HepG2 (cell line): ENCODE data around the gene HERC4. TPM values are rescaled to one million over a fixed set of nuclear protein-coding genes. Genes with fewer than 3 reads are reported as not detected.

Source experiments
- BCL6 ChIP-seq: IDR thresholded peaks from 2 replicates; pipeline ENCODE4 v1.6.1; 2016; ENCODE audit warnings: missing genetic modification reagents, missing compliant biosample characterization
- ELF1 ChIP-seq: sonication (generic); formaldehyde crosslinking; IDR thresholded peaks from 2 replicates; pipeline ENCODE4 v1.4.0; 2020; ENCODE audit warnings: missing genetic modification reagents
- EZH2 ChIP-seq: conservative IDR thresholded peaks from 2 replicates; pipeline ENCODE4 v1.6.1; 2012; ENCODE audit warnings: mild to moderate bottlenecking, low read depth, low read length, moderate library complexity
- HOXA3 ChIP-seq: sonication (generic); formaldehyde crosslinking; IDR thresholded peaks from 2 replicates; pipeline ENCODE4 v1.5.0; 2020; ENCODE audit warnings: missing genetic modification reagents
- MEIS1 ChIP-seq: sonication (generic); formaldehyde crosslinking; IDR thresholded peaks from 2 replicates; pipeline ENCODE4 v1.9.0; 2021; ENCODE audit warnings: mild to moderate bottlenecking, missing genetic modification reagents, moderate library complexity, borderline replicate concordance
- MYC ChIP-seq: sonication (generic); formaldehyde crosslinking; IDR thresholded peaks from 2 replicates; pipeline ENCODE4 v1.9.0; 2021; ENCODE audit warnings: missing genetic modification reagents, borderline replicate concordance
- PBX2 ChIP-seq: IDR thresholded peaks from 2 replicates; pipeline ENCODE4 v1.6.1; 2016; ENCODE audit warnings: control low read depth
- SNAPC5 ChIP-seq: sonication (generic); formaldehyde crosslinking; IDR thresholded peaks from 2 replicates; pipeline ENCODE4 v1.8.1; 2023; ENCODE audit warnings: mild to moderate bottlenecking, missing genetic modification reagents, borderline replicate concordance
- TFDP1 ChIP-seq: IDR thresholded peaks from 2 replicates; pipeline ENCODE4 v1.6.1; 2016; ENCODE audit warnings: missing compliant biosample characterization, missing genetic modification reagents, borderline replicate concordance
- TIGD3 ChIP-seq: sonication (generic); formaldehyde crosslinking; IDR thresholded peaks from 2 replicates; pipeline ENCODE4 v1.5.1; 2020; ENCODE audit warnings: mild to moderate bottlenecking, missing genetic modification reagents, borderline replicate concordance
- TOE1 ChIP-seq: sonication (generic); formaldehyde crosslinking; IDR thresholded peaks from 2 replicates; pipeline ENCODE4 v1.4.0; 2020; ENCODE audit warnings: mild to moderate bottlenecking, missing genetic modification reagents
- ZFP91 ChIP-seq: sonication (generic); formaldehyde crosslinking; IDR thresholded peaks from 2 replicates; pipeline ENCODE4 v1.9.0; 2022; ENCODE audit warnings: missing genetic modification reagents, mild to moderate bottlenecking, borderline replicate concordance
- ZNF605 ChIP-seq: sonication (generic); formaldehyde crosslinking; IDR thresholded peaks from 2 replicates; pipeline ENCODE4 v1.8.0; 2022; ENCODE audit warnings: mild to moderate bottlenecking, missing genetic modification reagents
- ZNF672 ChIP-seq: sonication (generic); formaldehyde crosslinking; IDR thresholded peaks from 2 replicates; pipeline ENCODE4 v1.8.1; 2022; ENCODE audit warnings: missing genetic modification reagents
- ZNF792 ChIP-seq: IDR thresholded peaks from 2 replicates; pipeline ENCODE4 v1.6.1; 2016
- polyA plus RNA-seq, 8 experiments: library from polyadenylated mRNA; depleted of rRNA in 3 of 8; stranded (reverse) in 7 of 8; unstranded in 1 of 8; fragments of >200 nt; fragmentation: Illumina TruSeq in 4 of 8; extraction: Trizol in 4 of 8; gene quantifications; 2 replicates each; pipeline versions ENCODE4 v1.2.1 to v1.2.3, GENCODE V29; 2011 to 2016; ENCODE audit warnings: low read depth in 4 of 8, missing spikeins in 1 of 8, mixed read lengths in 1 of 8; ENCODE audit not compliant: insufficient read depth in 1 of 8
- total RNA-seq, 5 experiments: library from RNA; depleted of rRNA; stranded (reverse); fragments of >200 nt; fragmentation: Illumina TruSeq; extraction: Trizol; gene quantifications; 2 replicates each; pipeline ENCODE4 v1.2.3, GENCODE V29; 2016; ENCODE audit warnings: low read depth in 1 of 5
- TF ChIP-seq, protein P1 (sequence below): sonication (generic); formaldehyde crosslinking; IDR thresholded peaks from 2 replicates; pipeline ENCODE4 v1.4.0; 2020; ENCODE audit warnings: missing genetic modification reagents, borderline replicate concordance
- TF ChIP-seq, protein P2 (sequence below): sonication (generic); formaldehyde crosslinking; IDR thresholded peaks from 2 replicates; pipeline ENCODE4 v1.4.0; 2020; ENCODE audit warnings: missing genetic modification reagents

Gene HERC4
- total and polyA plus RNA-seq, 2 of the 13 experiments (the other 11 are each of a cell fraction or from before 2014, with no cell fraction given): 9.8 to 20.2 TPM

GRCh38 chr10:68074775-68075549 is at the start of gene HERC4 (continued):
- TF ChIP-seq MEIS1 (CRISPR knock-in tag): peak; percentile 11
- peak; percentile 93; the same call in 1 of the 2 replicates for TF ChIP-seq ZNF605
- TF ChIP-seq PBX2 (CRISPR knock-in tag): no peak
- peak; percentile 67; the same call in 1 of the 2 replicates for TF ChIP-seq MYC
- 0 out of 2 replicates have a peak, but pooled peaks have one; percentile 20 for TF ChIP-seq BCL6 (CRISPR knock-in tag)
- peak; percentile 74; the same call in 1 of the 2 replicates for TF ChIP-seq ZNF792 (CRISPR knock-in tag)
- peak; percentile 86; the same call in 1 of the 2 replicates for TF ChIP-seq ZFP91
- TF ChIP-seq TFDP1 (CRISPR knock-in tag): peak; percentile 84; the same call in 1 of the 2 replicates
- no peak for TF ChIP-seq TIGD3 (CRISPR knock-in tag)
- TF ChIP-seq SNAPC5 (CRISPR knock-in tag): no peak
- TF ChIP-seq, protein P1, sequence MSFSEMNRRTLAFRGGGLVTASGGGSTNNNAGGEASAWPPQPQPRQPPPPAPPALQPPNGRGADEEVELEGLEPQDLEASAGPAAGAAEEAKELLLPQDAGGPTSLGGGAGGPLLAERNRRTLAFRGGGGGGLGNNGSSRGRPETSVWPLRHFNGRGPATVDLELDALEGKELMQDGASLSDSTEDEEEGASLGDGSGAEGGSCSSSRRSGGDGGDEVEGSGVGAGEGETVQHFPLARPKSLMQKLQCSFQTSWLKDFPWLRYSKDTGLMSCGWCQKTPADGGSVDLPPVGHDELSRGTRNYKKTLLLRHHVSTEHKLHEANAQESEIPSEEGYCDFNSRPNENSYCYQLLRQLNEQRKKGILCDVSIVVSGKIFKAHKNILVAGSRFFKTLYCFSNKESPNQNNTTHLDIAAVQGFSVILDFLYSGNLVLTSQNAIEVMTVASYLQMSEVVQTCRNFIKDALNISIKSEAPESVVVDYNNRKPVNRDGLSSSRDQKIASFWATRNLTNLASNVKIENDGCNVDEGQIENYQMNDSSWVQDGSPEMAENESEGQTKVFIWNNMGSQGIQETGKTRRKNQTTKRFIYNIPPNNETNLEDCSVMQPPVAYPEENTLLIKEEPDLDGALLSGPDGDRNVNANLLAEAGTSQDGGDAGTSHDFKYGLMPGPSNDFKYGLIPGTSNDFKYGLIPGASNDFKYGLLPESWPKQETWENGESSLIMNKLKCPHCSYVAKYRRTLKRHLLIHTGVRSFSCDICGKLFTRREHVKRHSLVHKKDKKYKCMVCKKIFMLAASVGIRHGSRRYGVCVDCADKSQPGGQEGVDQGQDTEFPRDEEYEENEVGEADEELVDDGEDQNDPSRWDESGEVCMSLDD (CRISPR knock-in tag): no peak
- no peak for TF ChIP-seq HOXA3 (CRISPR knock-in tag)
- TF ChIP-seq ZNF672 (CRISPR knock-in tag): 0 out of 2 replicates have a peak, but pooled peaks have one; percentile 38
- TF ChIP-seq, protein P2, sequence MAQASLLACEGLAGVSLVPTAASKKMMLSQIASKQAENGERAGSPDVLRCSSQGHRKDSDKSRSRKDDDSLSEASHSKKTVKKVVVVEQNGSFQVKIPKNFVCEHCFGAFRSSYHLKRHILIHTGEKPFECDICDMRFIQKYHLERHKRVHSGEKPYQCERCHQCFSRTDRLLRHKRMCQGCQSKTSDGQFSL (CRISPR knock-in tag): peak; percentile 91
- peak; percentile 50; the same call in 1 of the 2 replicates for TF ChIP-seq ELF1
- 0 out of 2 replicates have a peak, but pooled peaks have one; percentile 41 for TF ChIP-seq TOE1 (CRISPR knock-in tag)
- no peak for TF ChIP-seq EZH2
